Activated naive CD8-positive, alpha-beta T cell treated with anti-CD3 and anti-CD28 coated beads, Interleukin-2, amount 50 U/mL, for 24 hours (primary cell): ENCODE data around the gene ITGB8.

Source experiments
- ATAC-seq: fragments of 150-1000 bp; cut with Tn5 transposase; one replicate; pipeline ENCODE4 v1.10.0; 2021
- DNase-seq: peaks from one replicate; pipeline ENCODE4 v3.0.0; 2021
- H3K27ac Mint-ChIP-seq: one replicate; pipeline ENCODE4 v1.8.0; 2021; ENCODE audit warnings: mild to moderate bottlenecking, mixed read lengths
- H3K27me3 Mint-ChIP-seq: one replicate; pipeline ENCODE4 v1.8.0; 2021; ENCODE audit warnings: mixed read lengths
- H3K36me3 Mint-ChIP-seq: one replicate; pipeline ENCODE4 v1.8.0; 2021; ENCODE audit warnings: low read depth, mixed read lengths
- H3K4me1 Mint-ChIP-seq: one replicate; pipeline ENCODE4 v1.8.0; 2021; ENCODE audit warnings: mixed read lengths
- H3K4me3 Mint-ChIP-seq: one replicate; pipeline ENCODE4 v1.8.0; 2021; ENCODE audit warnings: mild to moderate bottlenecking, moderate library complexity, mixed read lengths
- H3K9me3 Mint-ChIP-seq: one replicate; pipeline ENCODE4 v1.8.0; 2021; ENCODE audit warnings: mixed read lengths

Gene ITGB8

GRCh38 chr7:20431146-20431545 is 100.4 kb downstream of the ITGB8 start:
- no peak for ATAC-seq
- Mint-ChIP-seq H3K27ac (no peak overlapping the region), H3K4me1 (no peaks in the 10 kb centered on the region), H3K9me3 (peaks cover 4% of the 10 kb centered on the region), H3K4me3 (no peak overlapping the region), H3K27me3 (peaks cover 3% of the 10 kb centered on the region), H3K36me3 (no peaks in the 10 kb centered on the region)
- no peak for DNase-seq

- no peaks in the 10 kb centered on the region for H3K36me3 Mint-ChIP-seq
- H3K4me3 Mint-ChIP-seq = no peak overlapping the region
- H3K27ac Mint-ChIP-seq = no peak overlapping the region
- DNase-seq = no peak
- peaks cover 3% of the 10 kb centered on the region for H3K27me3 Mint-ChIP-seq
- ATAC-seq = no peak
- H3K9me3 Mint-ChIP-seq = peaks cover 4% of the 10 kb centered on the region
- H3K4me1 Mint-ChIP-seq = no peaks in the 10 kb centered on the region
These were observed 101.4 kb downstream of the ITGB8 start for GRCh38 chr7:20432071-20432470.

GRCh38 chr7:20435305-20435704 is 104.6 kb downstream of the ITGB8 start:
- no peak overlapping the region for H3K4me3 Mint-ChIP-seq
- H3K27ac Mint-ChIP-seq = no peak overlapping the region
- H3K4me1 Mint-ChIP-seq = no peaks in the 10 kb centered on the region
- no peaks in the 10 kb centered on the region for H3K27me3 Mint-ChIP-seq
- ATAC-seq = no peak
- H3K9me3 Mint-ChIP-seq = no peaks in the 10 kb centered on the region
- no peaks in the 10 kb centered on the region for H3K36me3 Mint-ChIP-seq
- DNase-seq = no peak

GRCh38 chr7:20438248-20438647 is 107.5 kb downstream of the ITGB8 start:
- H3K36me3 Mint-ChIP-seq = no peaks in the 10 kb centered on the region
- no peaks in the 10 kb centered on the region for H3K27me3 Mint-ChIP-seq
- no peaks in the 10 kb centered on the region for H3K4me1 Mint-ChIP-seq
- no peak for ATAC-seq
- DNase-seq = no peak
- H3K27ac Mint-ChIP-seq = no peak overlapping the region
- no peak overlapping the region for H3K4me3 Mint-ChIP-seq
- no peaks in the 10 kb centered on the region for H3K9me3 Mint-ChIP-seq

GRCh38 chr7:20438694-20439376 is 108.1 kb downstream of the ITGB8 start:
- no peaks in the 10 kb centered on the region for H3K9me3 Mint-ChIP-seq
- no peak overlapping the region for H3K27ac Mint-ChIP-seq
- no peak for DNase-seq
- H3K27me3 Mint-ChIP-seq = no peaks in the 10 kb centered on the region
- no peak overlapping the region for H3K4me3 Mint-ChIP-seq
- H3K4me1 Mint-ChIP-seq = no peaks in the 10 kb centered on the region
- no peak for ATAC-seq
- H3K36me3 Mint-ChIP-seq = no peaks in the 10 kb centered on the region

GRCh38 chr7:20439416-20440185 is 108.9 kb downstream of the ITGB8 start:
- Mint-ChIP-seq H3K4me1 (no peaks in the 10 kb centered on the region), H3K27me3 (peaks cover 2% of the 10 kb centered on the region), H3K4me3 (no peak overlapping the region), H3K9me3 (no peaks in the 10 kb centered on the region), H3K36me3 (no peaks in the 10 kb centered on the region), H3K27ac (no peak overlapping the region)
- ATAC-seq = no peak
- DNase-seq = no peak

- peaks cover 2% of the 10 kb centered on the region for H3K27me3 Mint-ChIP-seq
- no peaks in the 10 kb centered on the region for H3K4me1 Mint-ChIP-seq
- no peak overlapping the region for H3K27ac Mint-ChIP-seq
- DNase-seq = peak; percentile 6
- H3K36me3 Mint-ChIP-seq = no peaks in the 10 kb centered on the region
- H3K4me3 Mint-ChIP-seq = no peak overlapping the region
- no peaks in the 10 kb centered on the region for H3K9me3 Mint-ChIP-seq
- ATAC-seq = no peak
These were observed 109.9 kb downstream of the ITGB8 start for GRCh38 chr7:20440472-20441105.

- Mint-ChIP-seq H3K27me3 (peaks cover 2% of the 10 kb centered on the region), H3K36me3 (no peaks in the 10 kb centered on the region), H3K9me3 (no peaks in the 10 kb centered on the region), H3K27ac (no peak overlapping the region), H3K4me3 (no peak overlapping the region), H3K4me1 (no peaks in the 10 kb centered on the region)
- ATAC-seq (no peak), DNase-seq (no peak)
These were observed 110.6 kb downstream of the ITGB8 start for GRCh38 chr7:20441346-20441745.

GRCh38 chr7:20441991-20442441 is 111.3 kb downstream of the ITGB8 start:
- H3K27ac Mint-ChIP-seq = no peak overlapping the region
- DNase-seq (no peak), ATAC-seq (no peak)
- no peaks in the 10 kb centered on the region for H3K9me3 Mint-ChIP-seq
- H3K27me3 Mint-ChIP-seq = peaks cover 2% of the 10 kb centered on the region
- H3K4me1 Mint-ChIP-seq = no peaks in the 10 kb centered on the region
- H3K36me3 Mint-ChIP-seq = no peaks in the 10 kb centered on the region
- no peak overlapping the region for H3K4me3 Mint-ChIP-seq

- Mint-ChIP-seq H3K9me3 (no peaks in the 10 kb centered on the region), H3K27me3 (peaks cover 2% of the 10 kb centered on the region), H3K4me3 (no peak overlapping the region), H3K36me3 (no peaks in the 10 kb centered on the region), H3K27ac (no peak overlapping the region), H3K4me1 (no peaks in the 10 kb centered on the region)
- DNase-seq = no peak
- no peak for ATAC-seq
These were observed 112.3 kb downstream of the ITGB8 start for GRCh38 chr7:20442951-20443350.

GRCh38 chr7:20444030-20444800 is 113.5 kb downstream of the ITGB8 start:
- ATAC-seq (no peak), DNase-seq (no peak)
- no peaks in the 10 kb centered on the region for H3K9me3 Mint-ChIP-seq
- H3K27me3 Mint-ChIP-seq = peaks cover 4% of the 10 kb centered on the region
- H3K36me3 Mint-ChIP-seq = no peaks in the 10 kb centered on the region
- no peak overlapping the region for H3K4me3 Mint-ChIP-seq
- no peak overlapping the region for H3K27ac Mint-ChIP-seq
- no peaks in the 10 kb centered on the region for H3K4me1 Mint-ChIP-seq

- no peaks in the 10 kb centered on the region for H3K9me3 Mint-ChIP-seq
- no peaks in the 10 kb centered on the region for H3K4me1 Mint-ChIP-seq
- no peak overlapping the region for H3K27ac Mint-ChIP-seq
- no peaks in the 10 kb centered on the region for H3K36me3 Mint-ChIP-seq
- DNase-seq (no peak), ATAC-seq (no peak)
- peaks cover 4% of the 10 kb centered on the region for H3K27me3 Mint-ChIP-seq
- no peak overlapping the region for H3K4me3 Mint-ChIP-seq
These were observed 116.4 kb downstream of the ITGB8 start for GRCh38 chr7:20447021-20447650.

- no peaks in the 10 kb centered on the region for H3K4me1 Mint-ChIP-seq
- ATAC-seq = no peak
These were observed 118.5 kb downstream of the ITGB8 start for GRCh38 chr7:20449176-20449575.

GRCh38 chr7:20450536-20450935 is 119.8 kb downstream of the ITGB8 start:
- ATAC-seq (no peak), DNase-seq (no peak)
- Mint-ChIP-seq H3K4me3 (no peak overlapping the region), H3K27ac (no peak overlapping the region), H3K4me1 (no peaks in the 10 kb centered on the region), H3K36me3 (no peaks in the 10 kb centered on the region), H3K27me3 (peaks cover 2% of the 10 kb centered on the region), H3K9me3 (no peaks in the 10 kb centered on the region)

More at GRCh38 chr7:20449176-20449575, 118.5 kb downstream of the ITGB8 start:
- H3K27ac Mint-ChIP-seq = no peak overlapping the region
- H3K4me3 Mint-ChIP-seq = no peak overlapping the region
- H3K9me3 Mint-ChIP-seq = no peaks in the 10 kb centered on the region
- DNase-seq = no peak
- H3K36me3 Mint-ChIP-seq = no peaks in the 10 kb centered on the region
- peaks cover 4% of the 10 kb centered on the region for H3K27me3 Mint-ChIP-seq
